Osteoblast (primary cell): ENCODE data around the gene ARHGAP21. TPM values are rescaled to one million over a fixed set of nuclear protein-coding genes. Genes with fewer than 3 reads are reported as not detected.

Experiments
- DNase-seq: peaks from one replicate; pipeline ENCODE4 v3.0.0; 2011; ENCODE audit warnings: low spot score, mixed read lengths; ENCODE audit not compliant: insufficient read length; ENCODE audit errors: missing footprints
- H2AFZ ChIP-seq: 2 replicates; pipeline ENCODE4 v1.6.0; 2011; ENCODE audit warnings: mild to moderate bottlenecking, low read length
- H3K27ac ChIP-seq: 2 replicates; pipeline ENCODE4 v1.5.1; 2011; ENCODE audit warnings: mild to moderate bottlenecking, low read depth, low read length, moderate library complexity
- H3K27me3 ChIP-seq: 2 replicates; pipeline ENCODE4 v1.6.0; 2012; ENCODE audit warnings: mild to moderate bottlenecking, control low read depth, inconsistent platforms, low read length, moderate library complexity; ENCODE audit not compliant: insufficient read depth
- H3K36me3 ChIP-seq: 2 replicates; pipeline ENCODE4 v1.5.1; 2011; ENCODE audit warnings: mild to moderate bottlenecking, low read length, control low read depth, moderate library complexity; ENCODE audit not compliant: insufficient read depth
- H3K4me1 ChIP-seq: 2 replicates; pipeline ENCODE4 v1.5.1; 2011; ENCODE audit warnings: mild to moderate bottlenecking, low read length, control low read depth, moderate library complexity; ENCODE audit not compliant: insufficient read depth
- H3K4me2 ChIP-seq: 2 replicates; pipeline ENCODE4 v1.6.0; 2011; ENCODE audit warnings: mild to moderate bottlenecking, low read length; ENCODE audit not compliant: insufficient read depth
- H3K4me3 ChIP-seq: fragments of 200-600 bp; sonication (generic); 3 replicates; pipeline ENCODE4 v1.5.1; 2012; ENCODE audit warnings: mild to moderate bottlenecking, low read length, inconsistent platforms; ENCODE audit not compliant: insufficient read depth
- H3K79me2 ChIP-seq: 2 replicates; pipeline ENCODE4 v1.6.0; 2012; ENCODE audit warnings: mild to moderate bottlenecking, low read length, control low read depth, inconsistent platforms; ENCODE audit not compliant: insufficient read depth
- H3K9me3 ChIP-seq: 2 replicates; pipeline ENCODE4 v1.5.1; 2011; ENCODE audit warnings: low read depth, low read length, control low read depth
- H4K20me1 ChIP-seq: 2 replicates; pipeline ENCODE4 v1.6.0; 2012; ENCODE audit warnings: mild to moderate bottlenecking, low read length, control low read depth; ENCODE audit not compliant: insufficient read depth
- CTCF ChIP-seq: IDR thresholded peaks from 2 replicates; pipeline ENCODE4 v1.5.1; 2011; ENCODE audit warnings: mild to moderate bottlenecking, low read depth, low read length, moderate library complexity; ENCODE audit errors: extremely low read depth
- total RNA-seq: library from RNA; depleted of rRNA; stranded (reverse); fragments of >200 nt; gene quantifications from 2 replicates; pipeline ENCODE4 v1.2.3, GENCODE V29; 2012

ARHGAP21 gene
- total RNA-seq, 1 donor = 140 TPM

GRCh38 chr10:24681572-24682088 is 42.1 kb downstream of the ARHGAP21 start:
- H3K27me3 ChIP-seq = no peaks in the 10 kb centered on the region
- H3K4me3 ChIP-seq = no peak overlapping the region
- peaks cover 97% of the 10 kb centered on the region for H3K79me2 ChIP-seq
- no peak overlapping the region for H3K27ac ChIP-seq
- TF ChIP-seq CTCF = no peak
- H2AFZ ChIP-seq = no peak overlapping the region
- H4K20me1 ChIP-seq = peaks cover 37% of the 10 kb centered on the region
- H3K4me1 ChIP-seq = peaks cover 16% of the 10 kb centered on the region
- DNase-seq = no peak
- H3K4me2 ChIP-seq = no peak overlapping the region
- H3K9me3 ChIP-seq = no peaks in the 10 kb centered on the region
- no peaks in the 10 kb centered on the region for H3K36me3 ChIP-seq

- no peaks in the 10 kb centered on the region for H3K36me3 ChIP-seq
- peaks cover 14% of the 10 kb centered on the region for H3K4me1 ChIP-seq
- no peaks in the 10 kb centered on the region for H3K27me3 ChIP-seq
- peaks cover 98% of the 10 kb centered on the region for H3K79me2 ChIP-seq
- no peak overlapping the region for H3K4me3 ChIP-seq
- no peak overlapping the region for H2AFZ ChIP-seq
- H3K4me2 ChIP-seq = peak overlapping the region; percentile 37
- H3K9me3 ChIP-seq = no peaks in the 10 kb centered on the region
- no peak for DNase-seq
- H4K20me1 ChIP-seq = peaks cover 34% of the 10 kb centered on the region
- no peak for TF ChIP-seq CTCF
- peak overlapping the region; percentile 59 for H3K27ac ChIP-seq
Observed at GRCh38 chr10:24680647-24681524, 42.8 kb downstream of the ARHGAP21 start.

DNA sequence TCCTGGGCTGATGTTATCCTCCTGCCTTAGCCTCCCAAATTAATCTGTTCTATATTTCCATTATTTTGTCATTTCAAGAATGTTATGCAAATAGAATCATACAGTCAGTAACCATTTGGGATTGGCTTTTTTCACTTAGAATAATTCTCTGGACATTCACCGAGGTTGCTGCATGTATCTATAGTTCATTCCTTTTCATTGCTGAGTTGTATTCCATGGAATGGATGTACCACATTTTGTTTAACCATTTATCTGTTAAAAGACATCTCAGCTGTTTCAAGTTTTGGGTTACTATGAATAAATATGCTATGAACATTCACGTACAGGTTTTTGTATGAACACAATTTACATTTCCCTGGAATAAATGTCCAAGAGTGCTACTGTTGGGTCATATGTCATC is 44.9 kb downstream of the ARHGAP21 start:
- TF ChIP-seq CTCF = no peak
- H3K27ac ChIP-seq = no peak overlapping the region
- no peak overlapping the region for H3K4me2 ChIP-seq
- no peak for DNase-seq
- peaks cover 31% of the 10 kb centered on the region for H4K20me1 ChIP-seq
- H3K4me3 ChIP-seq = no peak overlapping the region
- no peak overlapping the region for H2AFZ ChIP-seq
- no peaks in the 10 kb centered on the region for H3K36me3 ChIP-seq
- H3K4me1 ChIP-seq = peaks cover 13% of the 10 kb centered on the region
- peaks cover 98% of the 10 kb centered on the region for H3K79me2 ChIP-seq
- no peaks in the 10 kb centered on the region for H3K9me3 ChIP-seq
- no peaks in the 10 kb centered on the region for H3K27me3 ChIP-seq

DNA sequence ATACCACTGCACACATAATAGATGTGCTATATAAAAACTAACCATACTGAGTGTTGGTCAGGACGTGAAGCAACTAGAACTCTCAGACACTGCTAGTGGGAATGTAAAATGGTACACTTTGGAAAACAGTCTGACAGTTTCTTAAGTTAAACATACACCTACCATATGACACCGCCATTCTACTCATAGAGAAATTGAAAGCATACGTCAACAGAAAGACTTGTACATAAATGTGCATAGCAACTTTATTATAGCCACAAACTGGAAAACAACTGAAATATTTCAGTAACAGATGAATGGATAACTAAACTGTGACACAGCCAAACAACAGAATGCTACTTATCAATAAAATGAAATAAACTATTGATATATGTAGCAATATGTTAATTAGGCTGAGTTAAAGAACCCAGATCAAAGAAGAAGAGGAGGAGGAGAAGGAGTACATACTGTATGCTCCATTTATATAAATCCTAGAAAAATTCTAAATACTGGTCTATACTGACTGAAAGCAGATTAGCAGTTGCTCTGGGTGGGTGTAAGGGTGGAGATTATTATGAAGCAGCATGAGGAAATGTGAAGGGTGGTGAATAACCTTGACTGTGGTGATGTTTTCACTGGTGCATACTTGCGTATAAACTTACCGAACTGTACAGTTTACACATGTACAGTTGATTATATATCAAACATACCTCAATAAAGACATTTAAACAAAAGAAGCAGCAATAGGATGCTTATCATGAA is 48.6 kb downstream of the ARHGAP21 start:
- no peak overlapping the region for H3K27ac ChIP-seq

More for the DNA sequence above, 48.6 kb downstream of the ARHGAP21 start:
- H3K4me1 ChIP-seq = no peaks in the 10 kb centered on the region
- no peaks in the 10 kb centered on the region for H3K36me3 ChIP-seq
- no peaks in the 10 kb centered on the region for H3K27me3 ChIP-seq
- H2AFZ ChIP-seq = no peak overlapping the region
- H3K4me2 ChIP-seq = no peak overlapping the region
- peaks cover 25% of the 10 kb centered on the region for H4K20me1 ChIP-seq
- no peak for DNase-seq
- H3K4me3 ChIP-seq = no peak overlapping the region
- H3K9me3 ChIP-seq = no peaks in the 10 kb centered on the region
- peaks cover 93% of the 10 kb centered on the region for H3K79me2 ChIP-seq
- TF ChIP-seq CTCF = no peak
